HEK293T (cell line): ENCODE data around the gene HYDIN.

ENCODE experiments used
- CTCF ChIA-PET: fragments of 350-600 bp; formaldehyde crosslinking; extraction: SDS; loops from one replicate; lab custom pipeline; 2021; ENCODE audit warnings: antibody characterized with exemption, inconsistent platforms; lab: Yijun Ruan, JAX
- POLR2A ChIA-PET: fragments of 350-600 bp; formaldehyde crosslinking; extraction: SDS; loops from one replicate; lab custom pipeline; 2020; ENCODE audit warnings: antibody characterized with exemption, inconsistent platforms; lab: Yijun Ruan, JAX
- DNase-seq: peaks from one replicate; pipeline ENCODE4 v3.0.0; 2012; ENCODE audit warnings: mixed read lengths; ENCODE audit errors: extremely low spot score
- ARNT ChIP-seq: fragments of 450-650 bp; IDR thresholded peaks from 2 replicates; pipeline ENCODE4 v1.6.1; 2017; ENCODE audit warnings: mild to moderate bottlenecking
- BHLHE40 ChIP-seq: fragments of 450-650 bp; IDR thresholded peaks from 2 replicates; pipeline ENCODE4 v1.6.1; 2016; ENCODE audit warnings: mild to moderate bottlenecking, moderate library complexity, borderline replicate concordance
- CTBP1 ChIP-seq: fragments of 450-650 bp; IDR thresholded peaks from 2 replicates; pipeline ENCODE4 v1.6.1; 2016; ENCODE audit warnings: borderline replicate concordance
- ELF4 ChIP-seq: fragments of 450-650 bp; IDR thresholded peaks from 2 replicates; pipeline ENCODE4 v1.6.1; 2017; ENCODE audit warnings: antibody characterized with exemption
- FOXA1 ChIP-seq: fragments of 450-650 bp; IDR thresholded peaks from 2 replicates; pipeline ENCODE4 v1.6.1; 2016; ENCODE audit warnings: mild to moderate bottlenecking
- FOXK2 ChIP-seq: fragments of 450-650 bp; IDR thresholded peaks from 2 replicates; pipeline ENCODE4 v1.6.1; 2016; ENCODE audit warnings: mild to moderate bottlenecking
- FOXM1 ChIP-seq: fragments of 450-650 bp; IDR thresholded peaks from 2 replicates; pipeline ENCODE4 v1.6.1; 2017; ENCODE audit warnings: mild to moderate bottlenecking, borderline replicate concordance
- HDGF ChIP-seq: fragments of 450-650 bp; IDR thresholded peaks from 2 replicates; pipeline ENCODE4 v1.6.1; 2017; ENCODE audit warnings: antibody characterized with exemption, borderline replicate concordance
- L3MBTL2 ChIP-seq: fragments of 450-650 bp; conservative IDR thresholded peaks from 2 replicates; pipeline ENCODE4 v1.6.1; 2016; ENCODE audit warnings: mild to moderate bottlenecking
- LEF1 ChIP-seq: fragments of 450-650 bp; IDR thresholded peaks from 2 replicates; pipeline ENCODE4 v1.6.1; 2017; ENCODE audit warnings: mild to moderate bottlenecking, borderline replicate concordance
- NFRKB ChIP-seq: fragments of 450-650 bp; IDR thresholded peaks from 2 replicates; pipeline ENCODE4 v1.6.1; 2016; ENCODE audit warnings: mild to moderate bottlenecking, moderate library complexity
- SP1 ChIP-seq: fragments of 450-650 bp; IDR thresholded peaks from 2 replicates; pipeline ENCODE4 v1.6.1; 2017
- SUZ12 ChIP-seq: fragments of 450-650 bp; IDR thresholded peaks from 2 replicates; pipeline ENCODE4 v1.6.1; 2016; ENCODE audit warnings: mild to moderate bottlenecking
- TARDBP ChIP-seq: fragments of 450-650 bp; IDR thresholded peaks from 2 replicates; pipeline ENCODE4 v1.6.1; 2016
- ZNF384 ChIP-seq: fragments of 450-650 bp; IDR thresholded peaks from 2 replicates; pipeline ENCODE4 v1.6.1; 2016
- TF ChIP-seq, protein P1 (sequence below): fragments of 450-650 bp; IDR thresholded peaks from 2 replicates; pipeline ENCODE4 v1.6.1; 2016

HYDIN gene

DNA sequence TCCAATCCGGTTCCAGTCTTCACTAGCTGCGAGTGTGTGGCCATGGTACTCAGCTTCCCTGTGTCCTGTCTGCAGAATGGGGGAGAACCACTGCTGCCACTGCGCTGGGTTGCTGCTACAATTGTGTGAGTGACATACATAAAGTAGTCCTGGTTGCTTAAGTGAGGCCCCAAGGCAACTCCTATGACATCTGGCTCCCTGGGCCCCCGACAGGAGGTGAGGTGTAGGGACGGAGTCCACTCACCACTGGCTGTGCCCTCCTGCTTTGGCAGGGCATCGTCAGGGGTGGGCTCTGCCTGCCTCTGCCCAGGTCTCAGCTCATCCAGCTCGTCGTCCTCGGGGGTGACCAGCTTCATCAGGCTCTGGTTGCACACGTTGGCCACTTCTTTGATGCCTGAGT lies 450.0 kb downstream of the HYDIN start:
- CTCF ChIA-PET = interaction anchor here (1.8 kb wide), 1 partner anchor 10 kb away, joined by 13 read pairs; no protein-coding TSS in a partner anchor
- no peak for DNase-seq
- POLR2A ChIA-PET = no interaction called here
- TF ChIP-seq SP1 (no peak), LEF1 (no peak), ELF4 (no peak), BHLHE40 (no peak), L3MBTL2 (no peak), FOXM1 (no peak), ZNF384 (no peak), SUZ12 (no peak), CTBP1 (no peak), FOXA1 (no peak), FOXK2 (no peak), TARDBP (no peak), NFRKB (no peak), ARNT (no peak), HDGF (no peak)
- TF ChIP-seq, protein P1, sequence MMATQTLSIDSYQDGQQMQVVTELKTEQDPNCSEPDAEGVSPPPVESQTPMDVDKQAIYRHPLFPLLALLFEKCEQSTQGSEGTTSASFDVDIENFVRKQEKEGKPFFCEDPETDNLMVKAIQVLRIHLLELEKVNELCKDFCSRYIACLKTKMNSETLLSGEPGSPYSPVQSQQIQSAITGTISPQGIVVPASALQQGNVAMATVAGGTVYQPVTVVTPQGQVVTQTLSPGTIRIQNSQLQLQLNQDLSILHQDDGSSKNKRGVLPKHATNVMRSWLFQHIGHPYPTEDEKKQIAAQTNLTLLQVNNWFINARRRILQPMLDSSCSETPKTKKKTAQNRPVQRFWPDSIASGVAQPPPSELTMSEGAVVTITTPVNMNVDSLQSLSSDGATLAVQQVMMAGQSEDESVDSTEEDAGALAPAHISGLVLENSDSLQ = no peak

DNA sequence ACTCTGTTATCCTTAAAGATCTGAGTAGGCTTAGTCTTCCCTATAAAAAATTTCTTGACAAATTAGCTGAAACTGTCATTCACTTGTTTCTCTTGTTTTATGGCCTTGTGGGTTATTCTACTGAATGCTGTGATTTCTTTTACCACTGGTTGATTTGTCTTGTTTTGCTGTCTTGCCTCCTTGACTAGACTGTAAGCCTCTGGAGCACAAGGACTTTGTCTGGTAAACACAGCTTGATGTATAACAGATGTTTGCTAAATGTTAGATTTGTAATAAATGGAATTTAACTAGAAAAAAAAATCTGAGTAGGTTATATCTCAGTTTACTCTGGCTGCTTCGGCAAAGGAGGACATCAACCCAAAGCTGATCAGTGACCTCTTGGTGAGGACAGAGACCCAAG lies 451.2 kb downstream of the HYDIN start:
- DNase-seq = no peak
- TF ChIP-seq TARDBP = no peak
- no peak for TF ChIP-seq NFRKB
- TF ChIP-seq SP1 = no peak
- ChIA-PET POLR2A (no interaction called here), CTCF (interaction anchor here (0.5 to 1.8 kb wide), 5 partner anchors 8 to 1029 kb away, joined by 3 to 13 read pairs (median 4); no protein-coding TSS in a partner anchor)

DNA sequence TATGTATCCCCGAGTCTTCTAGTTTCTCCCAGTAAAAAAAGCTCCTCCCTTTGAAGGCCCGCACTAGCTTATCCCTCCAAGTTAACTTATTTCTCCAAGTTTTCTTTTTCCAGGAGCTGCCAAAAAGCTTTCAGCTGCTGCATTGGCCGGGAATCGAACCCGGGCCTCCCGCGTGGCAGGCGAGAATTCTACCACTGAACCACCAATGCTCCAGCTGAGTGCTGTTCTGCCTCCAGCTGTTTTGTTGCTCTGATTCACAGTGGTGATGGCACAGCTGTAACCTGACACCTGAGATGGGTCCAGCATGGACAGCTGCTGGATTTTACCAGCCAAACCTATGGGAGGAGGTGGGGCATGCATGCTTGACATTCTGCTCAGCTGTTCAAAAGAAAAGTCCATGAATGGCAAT lies 451.6 kb downstream of the HYDIN start:
- POLR2A ChIA-PET = no interaction called here
- DNase-seq = peak; percentile 66
- TF ChIP-seq FOXA1 (no peak), ZNF384 (no peak)
- CTCF ChIA-PET = interaction anchor here (0.5 to 1.8 kb wide), 4 partner anchors 8 to 634 kb away, joined by 4 to 13 read pairs (median 4); no protein-coding TSS in a partner anchor

DNA sequence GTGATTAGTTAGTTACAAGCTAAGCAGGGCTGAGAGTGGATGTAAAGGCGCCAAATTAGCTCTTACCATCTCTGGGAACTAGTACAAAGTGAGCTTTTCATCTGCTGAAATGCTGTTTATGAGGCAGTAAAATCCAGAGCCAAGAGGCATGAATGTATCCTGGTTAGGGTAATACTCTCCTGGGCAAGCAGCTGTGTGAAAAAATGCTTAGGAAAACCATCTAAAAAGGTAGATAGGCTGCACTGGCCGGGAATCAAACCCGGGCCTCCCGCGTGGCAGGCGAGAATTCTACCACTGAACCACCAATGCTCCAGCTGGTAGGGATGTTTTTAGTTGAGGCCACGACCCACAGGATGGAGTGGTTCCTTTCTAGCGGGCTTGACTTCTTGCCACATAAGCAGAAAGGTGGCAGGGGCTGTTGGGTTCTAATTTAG lies 452.5 kb downstream of the HYDIN start:
- ChIA-PET CTCF (no interaction called here), POLR2A (no interaction called here)
- no peak for DNase-seq
- no peak for TF ChIP-seq CTBP1
- TF ChIP-seq TARDBP = no peak
- no peak for TF ChIP-seq LEF1
- no peak for TF ChIP-seq FOXK2
- no peak for TF ChIP-seq NFRKB

DNA sequence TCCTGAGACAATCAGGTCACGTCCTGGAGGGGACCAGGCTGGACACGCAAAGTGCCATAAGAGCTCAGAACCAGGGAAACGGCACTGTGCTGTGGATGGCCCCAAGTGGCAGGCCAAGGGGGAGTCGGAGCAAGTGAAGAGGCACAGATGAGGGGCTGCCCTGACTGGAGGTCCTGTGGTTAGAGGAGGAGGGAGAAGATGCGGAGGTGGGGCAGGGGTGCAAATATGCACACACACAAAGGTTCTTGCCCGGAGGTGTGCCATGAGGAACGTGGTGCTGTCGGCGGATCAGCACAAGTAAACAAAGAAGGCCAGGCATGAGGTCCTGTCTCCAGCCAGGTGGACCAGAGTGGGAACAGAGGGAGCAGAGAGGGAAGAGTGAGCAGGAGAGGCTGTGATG lies 453.0 kb downstream of the HYDIN start:
- no peak for DNase-seq
- ChIA-PET POLR2A (no interaction called here), CTCF (no interaction called here)
- TF ChIP-seq FOXM1 (no peak), TARDBP (no peak), SP1 (no peak), FOXK2 (no peak), SUZ12 (no peak), HDGF (no peak), L3MBTL2 (no peak), ARNT (no peak), NFRKB (no peak), BHLHE40 (no peak), ELF4 (no peak), ZNF384 (no peak), FOXA1 (no peak), LEF1 (no peak), CTBP1 (no peak)
- TF ChIP-seq, protein P1 = no peak

DNA sequence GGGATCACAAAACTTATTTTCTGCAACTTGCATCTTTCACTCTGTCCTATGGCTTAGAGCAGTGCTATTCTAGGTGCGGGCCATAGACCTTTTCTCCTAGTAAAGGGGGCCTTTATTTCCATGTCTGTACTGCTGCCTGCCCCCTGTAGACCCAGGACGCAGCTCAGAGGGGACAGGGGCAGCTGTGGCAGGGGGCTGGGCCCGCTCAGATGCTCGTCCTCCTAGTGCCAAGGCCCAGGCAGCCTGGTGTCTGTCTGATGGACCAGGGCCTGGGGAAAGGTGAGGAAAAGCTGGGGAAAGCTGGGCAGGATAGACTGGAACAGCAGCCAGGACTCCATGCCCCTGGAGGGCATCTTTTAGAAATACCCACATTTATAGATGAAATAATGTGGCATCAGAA lies 455.1 kb downstream of the HYDIN start:
- TF ChIP-seq ZNF384 (no peak), BHLHE40 (no peak), FOXK2 (no peak), SUZ12 (no peak), CTBP1 (no peak), FOXM1 (no peak)
- CTCF ChIA-PET = no interaction called here
- DNase-seq = no peak
- POLR2A ChIA-PET = no interaction called here

DNA sequence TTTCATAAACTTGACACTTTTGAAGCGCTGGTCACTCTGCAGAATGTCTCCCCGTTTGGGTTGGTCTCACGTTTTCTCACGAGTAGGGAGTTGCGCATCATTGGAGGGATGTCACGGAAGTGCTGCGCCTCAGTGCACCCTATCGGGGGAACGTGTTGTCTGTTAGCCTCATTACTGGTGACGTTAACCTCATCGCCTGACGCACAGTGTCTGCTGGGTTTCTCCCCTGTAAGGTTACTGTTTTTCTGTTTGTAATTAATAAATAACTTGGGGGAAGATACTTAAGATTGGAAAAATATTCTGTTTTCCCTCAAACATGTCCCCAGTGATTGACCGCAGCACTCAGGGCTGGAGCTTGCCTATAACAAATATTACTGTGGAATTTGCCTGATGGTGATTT lies 456.3 kb downstream of the HYDIN start:
- TF ChIP-seq SUZ12 (no peak), ZNF384 (no peak), FOXA1 (no peak), ARNT (no peak), HDGF (no peak), NFRKB (no peak), BHLHE40 (no peak), FOXM1 (no peak), SP1 (no peak), ELF4 (no peak)
- TF ChIP-seq, protein P1 = no peak
- ChIA-PET CTCF (no interaction called here), POLR2A (no interaction called here)
- DNase-seq = no peak
